Amniotic epithelial cell (primary cell): ENCODE results near the gene MRPS22.
"Not testable (repeated sequence)": the region's sequence is repeated elsewhere in the genome, so short reads cannot be mapped to it uniquely, and the experiment has no call there.

Source experiments
- DNase-seq: peaks from one replicate; pipeline ENCODE4 v3.0.0-alpha.2; 2010; ENCODE audit warnings: low read depth

Gene MRPS22

DNA sequence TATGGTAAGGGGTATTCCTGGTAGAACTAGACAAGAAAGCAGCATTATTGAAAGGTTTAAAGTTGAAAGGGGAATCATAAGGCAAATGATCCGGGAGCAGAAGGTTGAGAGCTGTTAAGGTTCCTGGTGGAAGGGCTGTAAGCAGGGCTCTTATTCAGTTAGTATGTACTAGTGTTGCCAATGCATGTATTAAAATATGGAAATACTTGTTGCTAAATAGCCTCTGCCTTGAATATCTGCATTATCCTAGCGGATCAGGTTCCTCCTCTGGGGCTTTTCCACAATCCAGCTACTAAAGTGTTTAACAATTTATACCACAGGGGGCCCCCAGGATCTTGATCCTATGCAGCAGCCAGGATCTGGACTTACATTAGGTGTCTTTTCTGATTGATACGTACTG is 52.9 kb downstream of the MRPS22 start:
- DNase-seq = no peak

DNA sequence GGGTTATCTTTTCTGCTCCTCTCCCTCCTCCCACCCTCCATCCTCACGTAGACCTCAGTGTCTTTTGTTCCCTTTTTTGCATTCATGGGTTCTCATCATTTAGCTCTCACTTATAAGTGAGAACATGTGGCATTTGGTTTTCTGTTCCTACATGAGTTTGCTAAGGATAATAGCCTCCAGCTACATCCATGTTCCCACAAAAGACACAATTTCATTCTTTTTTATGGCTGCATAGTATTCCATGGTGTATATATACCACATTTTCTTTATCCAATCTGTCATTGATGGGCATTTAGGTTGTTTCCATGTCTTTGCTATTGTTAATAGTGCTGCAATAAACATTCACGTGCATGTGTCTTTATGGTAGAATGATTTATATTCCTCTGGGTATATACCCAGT is 57.3 kb downstream of the MRPS22 start:
- DNase-seq = not testable (repeated sequence)
